Endothelial cell (in vitro differentiated cells): ENCODE results near the gene ZNF221. TPM values are rescaled to one million over a fixed set of nuclear protein-coding genes. Genes with fewer than 3 reads are reported as not detected.
A peak's percentile ranks its signal among the peaks of the same experiment; 100 is the strongest.

Source experiments
- DNase-seq: peaks from one replicate; pipeline ENCODE4 v3.0.0; 2021; ENCODE audit warnings: low spot score
- H3K27ac Mint-ChIP-seq: one replicate; pipeline ENCODE4 v1.8.0; 2021; ENCODE audit warnings: mixed read lengths, inconsistent platforms; ENCODE audit not compliant: unreplicated experiment
- H3K27me3 Mint-ChIP-seq: one replicate; pipeline ENCODE4 v1.8.0; 2021; ENCODE audit warnings: mild to moderate bottlenecking, moderate library complexity, mixed read lengths, inconsistent platforms; ENCODE audit not compliant: unreplicated experiment
- H3K36me3 Mint-ChIP-seq: one replicate; pipeline ENCODE4 v1.8.0; 2021; ENCODE audit warnings: mild to moderate bottlenecking, low read depth, mixed read lengths, inconsistent platforms; ENCODE audit not compliant: unreplicated experiment
- H3K4me1 Mint-ChIP-seq: one replicate; pipeline ENCODE4 v1.8.0; 2021; ENCODE audit warnings: mild to moderate bottlenecking, mixed read lengths, inconsistent platforms; ENCODE audit not compliant: unreplicated experiment
- H3K4me3 Mint-ChIP-seq: one replicate; pipeline ENCODE4 v1.8.0; 2021; ENCODE audit warnings: mild to moderate bottlenecking, mixed read lengths, inconsistent platforms; ENCODE audit not compliant: unreplicated experiment
- H3K9me3 Mint-ChIP-seq: one replicate; pipeline ENCODE4 v1.8.0; 2021; ENCODE audit warnings: mixed read lengths, inconsistent platforms; ENCODE audit not compliant: unreplicated experiment
- CTCF ChIP-seq: fragments of 200-600 bp; sonication (generic); IDR thresholded peaks from one replicate; pipeline ENCODE4 v1.5.0; 2021; ENCODE audit warnings: antibody characterized with exemption; ENCODE audit not compliant: unreplicated experiment
- total RNA-seq: library from RNA; stranded (reverse); fragmentation: NEBNext Ultra II Directional; extraction: Animal tissue kit (Norgen Biotek cat#: 25700); gene quantifications from one replicate; pipeline ENCODE4 v1.2.1, GENCODE V29; 2021; ENCODE audit not compliant: unreplicated experiment

ZNF221 gene
- total RNA-seq, 1 donor from 2014 or later: 7.3 TPM

DNA sequence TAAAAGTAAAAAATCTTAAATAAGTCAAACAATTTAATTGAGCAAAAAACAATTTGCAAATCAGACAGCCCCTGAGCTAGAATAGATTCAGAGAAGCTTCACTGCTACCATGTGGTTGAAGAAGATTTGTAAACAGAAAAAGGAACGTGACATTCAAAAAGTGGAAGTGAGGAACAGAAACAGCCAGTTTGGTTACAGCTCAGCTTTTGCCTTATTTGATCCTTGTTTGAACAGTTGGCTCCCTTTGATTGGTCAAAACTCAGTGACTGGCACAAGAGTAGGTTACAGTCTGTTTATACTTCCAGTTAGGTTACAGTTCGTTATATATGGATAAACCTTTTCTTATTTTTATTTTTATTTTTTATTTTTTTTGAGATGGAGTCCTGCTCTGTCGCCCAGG is 5.8 kb downstream of the ZNF221 start:
- Mint-ChIP-seq H3K27ac (no peak overlapping the region), H3K9me3 (peaks cover 18% of the 10 kb centered on the region), H3K4me3 (no peak overlapping the region), H3K27me3 (peaks cover 1% of the 10 kb centered on the region), H3K36me3 (peaks cover 47% of the 10 kb centered on the region), H3K4me1 (no peaks in the 10 kb centered on the region)
- no peak for DNase-seq
- no peak for TF ChIP-seq CTCF

- H3K27me3 Mint-ChIP-seq: peaks cover 1% of the 10 kb centered on the region
- H3K36me3 Mint-ChIP-seq: peaks cover 52% of the 10 kb centered on the region
- no peak overlapping the region for H3K27ac Mint-ChIP-seq
- H3K9me3 Mint-ChIP-seq: peaks cover 18% of the 10 kb centered on the region
- H3K4me3 Mint-ChIP-seq: no peak overlapping the region
- TF ChIP-seq CTCF: no peak
- no peak for DNase-seq
- H3K4me1 Mint-ChIP-seq: no peaks in the 10 kb centered on the region
Observed at GRCh38 chr19:43957891-43958290, 6.9 kb downstream of the ZNF221 start.

- Mint-ChIP-seq H3K27me3 (peaks cover 4% of the 10 kb centered on the region), H3K9me3 (peaks cover 38% of the 10 kb centered on the region), H3K4me3 (peak overlapping the region; percentile 21), H3K4me1 (no peaks in the 10 kb centered on the region), H3K36me3 (peaks cover 67% of the 10 kb centered on the region), H3K27ac (no peak overlapping the region)
- no peak for TF ChIP-seq CTCF
- no peak for DNase-seq
Observed at GRCh38 chr19:43960411-43960810, 9.4 kb downstream of the ZNF221 start.

DNA sequence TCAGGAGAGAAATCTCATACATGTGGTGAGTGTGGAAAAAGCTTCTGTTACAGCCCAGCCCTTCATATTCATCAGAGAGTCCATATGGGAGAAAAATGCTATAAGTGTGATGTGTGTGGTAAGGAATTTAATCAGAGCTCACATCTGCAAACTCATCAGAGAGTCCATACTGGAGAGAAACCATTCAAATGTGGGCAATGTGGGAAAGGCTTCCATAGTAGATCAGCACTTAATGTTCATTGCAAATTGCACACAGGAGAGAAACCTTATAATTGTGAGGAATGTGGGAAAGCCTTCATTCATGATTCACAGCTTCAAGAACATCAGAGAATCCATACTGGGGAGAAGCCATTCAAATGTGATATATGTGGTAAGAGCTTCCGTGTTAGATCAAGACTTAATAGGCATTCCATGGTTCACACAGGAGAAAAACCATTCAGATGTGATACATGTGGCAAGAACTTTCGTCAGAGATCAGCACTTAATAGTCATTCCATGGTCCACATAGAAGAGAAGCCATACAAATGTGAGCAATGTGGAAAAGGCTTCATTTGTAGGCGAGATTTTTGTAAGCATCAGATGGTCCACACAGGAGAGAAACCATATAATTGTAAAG is 15.2 kb downstream of the ZNF221 start:
- Mint-ChIP-seq H3K9me3 (peaks cover 70% of the 10 kb centered on the region), H3K4me1 (no peaks in the 10 kb centered on the region), H3K36me3 (peaks cover 98% of the 10 kb centered on the region), H3K27me3 (peaks cover 4% of the 10 kb centered on the region), H3K4me3 (peak overlapping the region; percentile 90), H3K27ac (no peak overlapping the region)
- no peak for TF ChIP-seq CTCF
- DNase-seq: no peak

- Mint-ChIP-seq H3K36me3 (peaks cover 29% of the 10 kb centered on the region), H3K4me3 (no peak overlapping the region), H3K9me3 (peaks cover 14% of the 10 kb centered on the region), H3K27ac (no peak overlapping the region), H3K4me1 (no peaks in the 10 kb centered on the region), H3K27me3 (no peaks in the 10 kb centered on the region)
- no peak for TF ChIP-seq CTCF
- no peak for DNase-seq
Observed at GRCh38 chr19:43976732-43977131, 25.7 kb downstream of the ZNF221 start.
